Lower lobe of right lung (tissue), 2 donors: Measurements from ENCODE around the gene PHYHD1. TPM values are rescaled to one million over a fixed set of nuclear protein-coding genes. Genes with fewer than 3 reads are reported as not detected.
A peak's percentile ranks its signal among the peaks of the same experiment; 100 is the strongest.

ENCODE experiments used
- ATAC-seq, 2 donors: fragments of 200-7000 bp; cut with Tn5 transposase; one replicate each; pipeline ENCODE4 v1.9.1; 2020 to 2022; ENCODE audit warnings: mild to moderate bottlenecking in 2 of 2, moderate library complexity in 2 of 2
- DNase-seq: peaks from one replicate; pipeline ENCODE4 v3.0.0-alpha.2; 2020
- H3K27ac ChIP-seq: fragments of 200-600 bp; one replicate; pipeline ENCODE4 v1.8.0; 2022
- H3K27me3 ChIP-seq: fragments of 200-600 bp; one replicate; pipeline ENCODE4 v1.8.0; 2022; ENCODE audit warnings: low read depth
- H3K36me3 ChIP-seq: fragments of 200-600 bp; one replicate; pipeline ENCODE4 v1.8.0; 2022; ENCODE audit warnings: mild to moderate bottlenecking
- H3K4me1 ChIP-seq: fragments of 200-600 bp; one replicate; pipeline ENCODE4 v1.8.0; 2022
- H3K4me3 ChIP-seq: fragments of 200-600 bp; one replicate; pipeline ENCODE4 v1.8.0; 2022; ENCODE audit warnings: mild to moderate bottlenecking
- H3K9me3 ChIP-seq: fragments of 200-600 bp; one replicate; pipeline ENCODE4 v1.8.0; 2022
- intact Hi-C: fragments of 100-400 bp; cut with DNase I; formaldehyde crosslinking; loops from one replicate; pipeline ENCODE4 v1.11.0; 2022
- total RNA-seq: library from RNA; stranded (reverse); fragmentation: NEBNext Ultra II Directional; extraction: Animal tissue kit (Norgen Biotek cat#: 25700); gene quantifications from one replicate; pipeline ENCODE4 v1.2.1, GENCODE V29; 2021
- TF ChIP-seq, protein P1 (sequence below): fragments of 200-600 bp; IDR thresholded peaks from one replicate; pipeline ENCODE4 v1.8.0; 2022; ENCODE audit warnings: antibody characterized with exemption, mild to moderate bottlenecking
- donor health status: DM: no; HTN: yes; CAD: no; lungs with severe emphysema.

Gene PHYHD1
- total RNA-seq, 1 donor from 2014 or later = 39.8 TPM

DNA sequence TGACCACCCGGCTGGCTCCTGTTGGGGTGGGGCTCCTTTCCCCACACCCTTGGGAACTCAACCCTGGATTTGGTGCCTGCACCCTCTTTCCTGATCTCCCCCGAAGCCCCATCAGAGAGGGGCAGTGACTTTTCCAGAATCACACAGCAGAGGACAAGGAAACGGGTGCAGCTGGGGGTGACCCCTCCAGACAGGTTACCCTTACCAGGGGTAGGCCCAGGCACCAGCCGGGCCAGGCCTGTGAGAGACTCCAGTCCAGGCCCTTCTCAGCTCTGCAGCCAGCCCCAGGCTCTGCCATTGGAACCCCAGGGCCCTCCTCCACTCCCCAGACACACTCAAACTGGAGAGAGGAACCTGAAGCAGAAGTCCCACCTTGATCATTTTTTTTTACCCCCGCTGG lies 19.0 kb upstream of the PHYHD1 start:
- Histone ChIP-seq H3K36me3 (peaks cover 28% of the 10 kb centered on the region), H3K27me3 (no peaks in the 10 kb centered on the region), H3K9me3 (no peaks in the 10 kb centered on the region), H3K27ac (peak overlapping the region; percentile 75), H3K4me1 (peaks cover 56% of the 10 kb centered on the region), H3K4me3 (no peak overlapping the region)
- ATAC-seq (peak in 1 of 2 donors; percentile 4), DNase-seq (no peak)
- TF ChIP-seq, protein P1, sequence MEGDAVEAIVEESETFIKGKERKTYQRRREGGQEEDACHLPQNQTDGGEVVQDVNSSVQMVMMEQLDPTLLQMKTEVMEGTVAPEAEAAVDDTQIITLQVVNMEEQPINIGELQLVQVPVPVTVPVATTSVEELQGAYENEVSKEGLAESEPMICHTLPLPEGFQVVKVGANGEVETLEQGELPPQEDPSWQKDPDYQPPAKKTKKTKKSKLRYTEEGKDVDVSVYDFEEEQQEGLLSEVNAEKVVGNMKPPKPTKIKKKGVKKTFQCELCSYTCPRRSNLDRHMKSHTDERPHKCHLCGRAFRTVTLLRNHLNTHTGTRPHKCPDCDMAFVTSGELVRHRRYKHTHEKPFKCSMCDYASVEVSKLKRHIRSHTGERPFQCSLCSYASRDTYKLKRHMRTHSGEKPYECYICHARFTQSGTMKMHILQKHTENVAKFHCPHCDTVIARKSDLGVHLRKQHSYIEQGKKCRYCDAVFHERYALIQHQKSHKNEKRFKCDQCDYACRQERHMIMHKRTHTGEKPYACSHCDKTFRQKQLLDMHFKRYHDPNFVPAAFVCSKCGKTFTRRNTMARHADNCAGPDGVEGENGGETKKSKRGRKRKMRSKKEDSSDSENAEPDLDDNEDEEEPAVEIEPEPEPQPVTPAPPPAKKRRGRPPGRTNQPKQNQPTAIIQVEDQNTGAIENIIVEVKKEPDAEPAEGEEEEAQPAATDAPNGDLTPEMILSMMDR = no peak
- intact Hi-C loops = no loop called here

DNA sequence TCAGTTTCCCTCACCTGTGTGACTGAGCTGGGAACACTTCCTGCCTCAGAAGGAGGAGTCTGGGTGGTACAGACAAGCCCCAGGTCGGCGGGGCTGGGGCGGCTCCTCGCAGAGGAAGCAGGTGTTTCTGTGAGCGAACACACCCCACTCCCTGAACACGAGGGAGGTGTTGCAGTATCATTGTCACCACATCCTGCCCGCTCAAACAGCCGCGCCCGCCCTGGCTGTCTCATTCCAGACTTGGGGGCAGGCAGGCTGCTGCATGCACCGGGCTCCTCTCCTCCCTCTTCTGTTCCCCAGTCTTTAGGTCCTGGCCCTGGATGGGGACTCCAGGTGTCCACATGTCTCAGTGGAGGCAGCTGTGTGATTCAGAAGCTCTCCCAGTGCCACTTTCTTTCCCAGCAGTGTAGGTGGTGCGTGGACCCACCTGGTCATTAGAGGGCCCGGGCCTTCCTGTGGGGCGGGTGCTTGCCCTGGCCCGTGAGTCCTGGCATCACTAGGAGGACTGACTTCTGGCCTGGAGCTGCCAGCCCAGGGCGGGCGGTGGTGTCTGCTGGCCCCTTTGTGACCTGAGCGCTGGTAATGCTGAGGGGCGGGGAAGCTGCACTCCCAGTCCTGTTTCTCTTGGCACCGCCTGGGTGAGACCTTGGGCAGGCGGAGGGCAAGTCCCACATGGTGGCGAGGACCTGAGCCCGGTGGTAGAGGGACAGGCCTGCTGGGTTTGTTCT lies 18.3 kb upstream of the PHYHD1 start:
- Histone ChIP-seq H3K4me1 (peaks cover 49% of the 10 kb centered on the region), H3K4me3 (peak overlapping the region; percentile 12), H3K9me3 (no peaks in the 10 kb centered on the region), H3K27me3 (no peaks in the 10 kb centered on the region), H3K36me3 (peaks cover 28% of the 10 kb centered on the region), H3K27ac (peak overlapping the region; percentile 75)
- peak; percentile 57 to 77 for ATAC-seq
- TF ChIP-seq, protein P1 = no peak
- intact Hi-C loops = no loop called here
- peak; percentile 66 for DNase-seq

DNA sequence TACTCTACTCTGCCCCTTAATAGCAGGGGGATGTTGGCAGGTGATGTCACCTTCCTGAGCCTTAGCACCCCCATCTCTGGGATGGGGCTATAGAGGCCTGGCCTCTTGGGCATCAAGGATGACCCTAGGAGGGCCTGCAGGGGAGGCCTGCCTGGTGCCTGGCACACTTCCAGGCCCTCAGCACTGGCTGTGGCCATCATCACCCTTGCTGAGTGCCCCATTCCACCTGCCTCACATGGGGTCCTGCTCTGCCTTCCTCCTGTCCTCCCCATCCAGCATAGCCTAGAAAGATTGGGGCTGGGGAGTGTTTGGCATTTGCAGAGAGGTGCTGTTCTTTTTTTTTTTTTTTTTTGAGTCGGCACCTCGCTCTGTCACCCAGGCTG lies 17.7 kb upstream of the PHYHD1 start:
- Histone ChIP-seq H3K27ac (peak overlapping the region; percentile 75), H3K4me1 (peaks cover 46% of the 10 kb centered on the region)

DNA sequence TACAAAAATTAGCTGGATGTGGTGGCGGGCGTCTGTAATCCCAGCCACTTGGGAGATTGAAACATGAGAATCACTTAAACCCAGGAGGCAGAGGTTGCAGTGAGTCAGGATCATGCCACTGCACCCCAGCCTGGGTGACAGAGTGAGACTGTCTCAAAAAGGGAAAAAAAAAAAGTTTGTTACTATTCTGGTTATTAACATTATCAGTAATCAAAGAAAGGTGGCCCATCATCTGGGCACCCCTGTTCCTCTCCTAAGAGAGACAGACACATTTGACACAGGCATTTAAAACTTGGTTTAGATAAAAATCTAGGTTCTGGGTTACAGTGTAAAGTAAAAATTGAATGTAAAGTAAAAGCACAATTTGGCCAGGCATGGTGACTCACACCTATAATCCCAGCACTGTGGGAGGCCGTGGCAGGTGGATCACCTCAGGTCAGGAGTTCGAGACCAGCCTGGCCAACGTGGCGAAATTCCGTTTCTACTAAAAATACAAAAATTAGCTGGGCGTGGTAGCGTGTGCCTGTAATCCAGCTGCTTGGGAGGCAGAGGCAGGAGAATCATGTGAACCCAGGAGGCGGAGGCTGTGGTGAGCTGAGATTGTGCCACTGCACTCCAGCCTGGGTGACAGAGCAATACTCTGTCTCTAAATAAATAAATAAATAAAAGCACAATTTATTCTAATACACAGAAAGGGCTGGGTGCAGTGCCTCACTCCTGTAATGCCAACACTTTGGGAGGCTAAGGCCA lies 16.7 kb upstream of the PHYHD1 start:
- H3K4me1 ChIP-seq = peaks cover 36% of the 10 kb centered on the region
- H3K4me3 ChIP-seq = no peak overlapping the region
- no peaks in the 10 kb centered on the region for H3K9me3 ChIP-seq
- H3K27ac ChIP-seq = peak overlapping the region; percentile 24
- ATAC-seq = no peak
- TF ChIP-seq, protein P1 = no peak
- no peaks in the 10 kb centered on the region for H3K27me3 ChIP-seq
- no peak for DNase-seq
- peaks cover 31% of the 10 kb centered on the region for H3K36me3 ChIP-seq
- intact Hi-C loops = no loop called here

More for the DNA sequence above, 17.7 kb upstream of the PHYHD1 start:
- H3K36me3 ChIP-seq = peaks cover 29% of the 10 kb centered on the region
- no peaks in the 10 kb centered on the region for H3K9me3 ChIP-seq
- H3K27me3 ChIP-seq = no peaks in the 10 kb centered on the region
- intact Hi-C loops = no loop called here
- ATAC-seq (no peak), DNase-seq (no peak)
- TF ChIP-seq, protein P1 = no peak
- H3K4me3 ChIP-seq = no peak overlapping the region

DNA sequence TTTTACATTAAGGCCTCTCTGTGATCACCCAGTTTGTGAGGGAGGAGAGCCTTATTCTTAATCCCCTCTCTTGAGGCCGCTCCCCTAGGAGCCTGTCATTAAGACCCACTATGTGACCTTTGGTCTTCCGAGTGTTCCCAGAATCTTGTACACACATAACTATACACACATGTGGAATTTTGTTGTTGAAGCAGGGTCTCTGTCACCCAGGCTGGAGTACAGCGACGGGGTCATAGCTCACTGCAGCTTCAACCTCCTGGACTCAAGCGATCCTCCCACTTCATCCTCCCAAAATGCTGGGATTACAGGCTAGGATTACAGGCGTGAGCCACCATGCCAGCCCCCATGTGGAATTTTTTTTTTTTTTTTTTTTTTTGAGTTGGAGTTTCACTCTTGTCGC lies 14.8 kb upstream of the PHYHD1 start:
- intact Hi-C loops = no loop called here
- Histone ChIP-seq H3K36me3 (peaks cover 45% of the 10 kb centered on the region), H3K27ac (no peak overlapping the region)

More for the DNA sequence above, 14.8 kb upstream of the PHYHD1 start:
- Histone ChIP-seq H3K9me3 (no peaks in the 10 kb centered on the region), H3K4me3 (no peak overlapping the region), H3K4me1 (peaks cover 29% of the 10 kb centered on the region), H3K27me3 (no peaks in the 10 kb centered on the region)
- no peak for DNase-seq
- ATAC-seq = no peak
- TF ChIP-seq, protein P1 = no peak
